Left lung (tissue), 10 donors: ENCODE results near the gene COL6A1. TPM values are rescaled to one million over a fixed set of nuclear protein-coding genes. Genes with fewer than 3 reads are reported as not detected.

Source experiments
- ATAC-seq: fragments of 200-7000 bp; cut with Tn5 transposase; one replicate; pipeline ENCODE4 v1.9.1; 2020; ENCODE audit warnings: moderate library complexity
- DNase-seq, 4 donors: peaks; one replicate each; pipeline ENCODE4 v3.0.0-alpha.2; 2013 to 2020
- H3K27ac ChIP-seq, 2 donors: fragments of 200-600 bp; sonication (generic) in 1 of 2; one replicate each; pipeline versions ENCODE4 v1.5.0 to v1.8.0; 2020 to 2021
- H3K27me3 ChIP-seq, 2 donors: fragments of 200-600 bp; sonication (generic) in 1 of 2; one replicate each; pipeline versions ENCODE4 v1.5.0 to v1.8.0; 2020 to 2021
- H3K36me3 ChIP-seq, 2 donors: fragments of 200-600 bp; sonication (generic) in 1 of 2; one replicate each; pipeline versions ENCODE4 v1.5.0 to v1.8.0; 2020 to 2021
- H3K4me1 ChIP-seq, 2 donors: fragments of 200-600 bp; one replicate each; pipeline ENCODE4 v1.8.0; 2021
- H3K4me3 ChIP-seq, 2 donors: fragments of 200-600 bp; sonication (generic) in 1 of 2; one replicate each; pipeline versions ENCODE4 v1.5.0 to v1.8.0; 2020 to 2021; ENCODE audit warnings: mild to moderate bottlenecking in 1 of 2
- H3K9me3 ChIP-seq, 2 donors: fragments of 200-600 bp; sonication (generic) in 1 of 2; one replicate each; pipeline versions ENCODE4 v1.5.0 to v1.8.0; 2020 to 2021
- CTCF ChIP-seq, 2 donors: fragments of 200-600 bp; sonication (generic) in 1 of 2; IDR thresholded peaks; one replicate each; pipeline versions ENCODE4 v1.5.0 to v1.8.0; 2021; ENCODE audit warnings: antibody characterized with exemption in 2 of 2
- intact Hi-C, 2 donors: fragments of 100-400 bp; cut with DNase I; formaldehyde crosslinking; loops; one replicate each; pipeline versions ENCODE4 v1.11.2 to v1.14.2; 2022
- polyA plus RNA-seq, 6 donors: library from polyadenylated mRNA; unstranded; fragments of 120-200 nt; gene quantifications; one replicate each; pipeline ENCODE4 v1.2.1, GENCODE V29; 2013; ENCODE audit not compliant: insufficient read length in 6 of 6
- total RNA-seq, 2 donors: library from RNA; stranded (reverse); fragmentation: NEBNext Ultra II Directional; extraction: Animal tissue kit (Norgen Biotek cat#: 25700); gene quantifications; one replicate each; pipeline ENCODE4 v1.2.1, GENCODE V29; 2021
- donor health status: DM: no; HTN: yes; CAD: no.
- donor health status: DM: no; HTN: no; CAD: no.

Gene COL6A1
- total and polyA plus RNA-seq, 8 donors, result 272 to 574 (median 341) TPM

GRCh38 chr21:45985471-45986315, 4.1 kb downstream of the COL6A1 start:
- DNase-seq, result peak in 2 of 4 donors; percentile 26 to 80
- intact Hi-C loops, result no loop called here
- H3K27ac ChIP-seq, result no peak overlapping the region

GRCh38 chr21:45986316-45987051, 4.9 kb downstream of the COL6A1 start:
- no peak for TF ChIP-seq CTCF (IDR thresholded peaks at IDR 0.05)
- H3K27me3 ChIP-seq, result peaks cover 0 to 23% of the 10 kb centered on the region in 2 donors
- peak in 2 of 4 donors; percentile 26 to 78 for DNase-seq
- no peaks in the 10 kb centered on the region for H3K9me3 ChIP-seq
- H3K4me3 ChIP-seq, result no peak overlapping the region
- no peak overlapping the region for H3K27ac ChIP-seq
- ATAC-seq, result no peak
- H3K4me1 ChIP-seq, result peaks cover 0 to 12% of the 10 kb centered on the region in 2 donors
- intact Hi-C loops, result no loop called here
- peaks cover 0 to 26% of the 10 kb centered on the region in 2 donors for H3K36me3 ChIP-seq

More at GRCh38 chr21:45985471-45986315, 4.1 kb downstream of the COL6A1 start:
- Histone ChIP-seq H3K4me1 (peaks cover 3 to 17% of the 10 kb centered on the region in 2 donors), H3K4me3 (no peak overlapping the region), H3K27me3 (peaks cover 0 to 28% of the 10 kb centered on the region in 2 donors), H3K36me3 (peaks cover 0 to 26% of the 10 kb centered on the region in 2 donors), H3K9me3 (no peaks in the 10 kb centered on the region)
- ATAC-seq, result no peak
- no peak for TF ChIP-seq CTCF (IDR thresholded peaks at IDR 0.05)

- intact Hi-C loops, result no loop called here
- Histone ChIP-seq H3K27ac (no peak overlapping the region), H3K4me1 (peaks cover 0 to 6% of the 10 kb centered on the region in 2 donors), H3K4me3 (no peak overlapping the region), H3K36me3 (peaks cover 0 to 27% of the 10 kb centered on the region in 2 donors), H3K9me3 (no peaks in the 10 kb centered on the region), H3K27me3 (peaks cover 0 to 16% of the 10 kb centered on the region in 2 donors)
- TF ChIP-seq CTCF (IDR thresholded peaks at IDR 0.05), result no peak
- DNase-seq (peak in 2 of 4 donors; percentile 28 to 77), ATAC-seq (no peak)
Observed at GRCh38 chr21:45987121-45987711, 5.6 kb downstream of the COL6A1 start.

- H3K4me1 ChIP-seq, result no peaks in the 10 kb centered on the region
- H3K4me3 ChIP-seq, result no peak overlapping the region
- H3K27ac ChIP-seq, result no peak overlapping the region
- ATAC-seq (no peak), DNase-seq (peak in 1 of 4 donors; percentile 27)
- peaks cover 0 to 35% of the 10 kb centered on the region in 2 donors for H3K36me3 ChIP-seq
- intact Hi-C loops, result no loop called here
- no peaks in the 10 kb centered on the region for H3K9me3 ChIP-seq
- TF ChIP-seq CTCF (IDR thresholded peaks at IDR 0.05), result no peak
- H3K27me3 ChIP-seq, result peaks cover 0 to 1% of the 10 kb centered on the region in 2 donors
Observed at GRCh38 chr21:45988366-45989347, 7.1 kb downstream of the COL6A1 start.
